GM18858 (cell line): ENCODE measurements around the gene AIMP1.
"Not testable (repeated sequence)": the region's sequence is repeated elsewhere in the genome, so short reads cannot be mapped to it uniquely, and the experiment has no call there.

ENCODE experiments used
- ATAC-seq: cut with Tn5 transposase; IDR thresholded peaks from one replicate; pipeline ENCODE4 v1.9.1; 2021; ENCODE audit not compliant: unreplicated experiment

The AIMP1 gene

DNA sequence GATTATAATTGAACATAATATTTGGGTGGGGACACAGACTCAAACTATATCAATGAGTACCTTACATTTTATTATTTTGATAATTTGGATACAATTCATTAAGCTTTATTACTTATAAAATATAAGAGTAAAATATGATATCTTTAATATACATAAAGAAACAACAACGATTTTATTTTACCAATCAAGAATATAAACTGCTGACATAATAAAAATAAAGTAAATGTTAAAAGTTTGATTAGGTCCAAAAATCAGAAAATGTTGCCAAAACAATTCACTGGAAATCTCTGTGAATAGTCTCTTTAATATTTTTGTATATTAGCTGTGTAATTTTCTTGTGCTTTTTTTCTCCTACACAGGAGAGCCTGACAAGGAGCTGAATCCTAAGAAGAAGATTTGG lies 30.8 kb downstream of the AIMP1 start:
- no peak for ATAC-seq

DNA sequence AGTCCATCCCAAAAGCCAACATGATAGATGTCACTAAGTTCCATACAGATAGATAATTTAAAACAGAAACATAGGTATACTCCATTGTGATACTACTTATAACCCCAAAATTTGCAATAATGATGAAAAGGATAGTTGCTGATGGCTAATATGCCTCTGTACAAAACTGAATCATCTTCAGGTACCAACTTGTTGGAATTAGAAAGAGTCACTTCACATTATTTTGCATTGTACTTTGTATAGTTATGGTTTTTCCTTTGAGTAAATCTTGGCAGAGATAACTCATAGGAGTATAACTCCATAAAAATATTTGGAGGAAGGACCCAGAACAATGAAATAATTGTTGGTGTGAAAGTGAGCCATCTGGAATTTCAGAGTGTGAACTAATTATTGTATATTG lies 34.7 kb downstream of the AIMP1 start:
- ATAC-seq = no peak

DNA sequence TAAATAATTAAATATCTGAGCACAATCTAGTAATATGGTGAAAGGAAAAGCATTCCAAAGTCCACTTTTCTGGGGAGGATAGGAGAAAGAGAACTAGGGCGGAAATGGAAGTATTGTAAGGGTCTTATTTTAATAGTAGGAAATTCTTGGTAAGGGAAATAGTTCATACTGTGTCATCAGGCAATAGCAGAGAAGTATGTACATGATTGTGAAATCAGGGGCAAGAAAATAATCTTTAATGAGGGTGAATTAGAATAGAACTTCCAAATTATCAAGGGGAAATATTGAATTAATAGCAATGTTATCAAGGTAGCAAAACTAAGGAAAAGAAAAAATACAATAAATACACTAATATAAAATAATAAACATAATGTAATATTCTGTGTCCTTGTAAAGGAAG lies 37.4 kb downstream of the AIMP1 start:
- ATAC-seq = no peak

DNA sequence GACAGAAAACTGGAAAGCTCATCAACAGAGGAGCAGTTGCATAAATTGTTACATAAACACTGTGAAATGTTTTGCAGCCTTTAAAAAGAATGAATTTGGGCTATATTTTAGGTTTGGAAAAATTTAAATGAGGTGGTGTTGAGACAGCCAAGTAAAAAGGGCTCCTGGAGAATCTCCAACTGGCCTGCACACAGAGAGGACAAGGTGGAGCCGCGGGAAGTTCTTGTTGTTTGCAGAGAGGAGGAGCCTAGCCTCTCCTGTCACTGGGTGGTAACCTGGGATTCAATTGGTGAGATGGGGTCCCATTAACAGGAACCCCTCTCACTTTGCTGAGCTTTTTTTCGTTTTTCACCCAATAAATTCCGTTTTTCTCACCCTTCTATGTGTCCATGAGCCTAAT lies 38.8 kb downstream of the AIMP1 start:
- ATAC-seq = no peak

DNA sequence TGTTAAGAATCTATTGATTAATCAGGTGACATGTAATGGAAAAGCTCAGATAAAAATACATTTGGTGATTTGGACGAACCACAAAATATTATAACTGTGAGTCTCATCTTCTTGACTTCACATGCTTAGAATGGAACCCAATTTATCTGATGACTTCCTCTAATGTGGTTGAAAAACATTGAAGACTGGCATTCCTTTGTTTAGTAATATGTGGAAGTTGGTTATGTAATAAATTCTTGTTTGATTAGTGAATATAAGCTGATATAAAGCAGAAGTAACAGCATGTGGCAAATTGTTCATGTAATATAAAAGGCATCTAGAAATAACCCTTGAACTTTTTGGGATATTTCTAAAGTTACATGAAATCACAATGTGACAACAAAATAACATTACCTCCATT lies 42.5 kb downstream of the AIMP1 start:
- ATAC-seq = no peak

DNA sequence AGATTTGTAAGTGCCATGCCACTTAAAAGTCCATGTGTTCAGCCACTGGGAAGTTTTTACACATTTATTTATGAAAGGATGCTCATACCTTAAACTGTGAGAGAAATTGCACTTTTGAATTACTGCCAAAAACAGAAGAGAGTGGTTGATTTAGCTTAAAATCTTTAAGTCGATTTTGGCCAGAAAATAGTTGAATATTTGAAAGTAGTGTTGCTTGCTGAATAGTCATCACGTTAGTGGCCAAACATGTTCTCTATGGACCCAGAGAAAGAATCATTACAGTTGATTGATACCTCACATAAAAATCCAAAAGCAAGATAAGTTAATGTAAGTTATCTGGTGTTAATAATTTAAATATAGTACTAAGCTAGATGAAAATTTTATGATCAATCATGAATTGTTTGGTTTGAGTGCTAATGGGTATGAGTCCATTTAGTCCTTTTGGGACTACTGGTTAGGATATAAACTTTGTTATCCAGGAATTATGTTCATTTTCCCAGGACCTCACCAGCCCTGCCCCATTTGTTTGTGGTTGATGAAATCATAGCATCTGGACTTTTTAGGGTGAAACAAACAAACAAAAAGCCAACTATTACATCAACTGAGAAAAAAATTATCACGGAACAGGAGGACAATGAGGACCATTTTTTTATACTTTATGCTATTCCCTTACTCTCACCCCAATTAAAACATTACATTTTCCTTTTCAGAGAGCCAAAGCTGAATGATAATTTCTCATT lies 45.9 kb downstream of the AIMP1 start:
- no peak for ATAC-seq

DNA sequence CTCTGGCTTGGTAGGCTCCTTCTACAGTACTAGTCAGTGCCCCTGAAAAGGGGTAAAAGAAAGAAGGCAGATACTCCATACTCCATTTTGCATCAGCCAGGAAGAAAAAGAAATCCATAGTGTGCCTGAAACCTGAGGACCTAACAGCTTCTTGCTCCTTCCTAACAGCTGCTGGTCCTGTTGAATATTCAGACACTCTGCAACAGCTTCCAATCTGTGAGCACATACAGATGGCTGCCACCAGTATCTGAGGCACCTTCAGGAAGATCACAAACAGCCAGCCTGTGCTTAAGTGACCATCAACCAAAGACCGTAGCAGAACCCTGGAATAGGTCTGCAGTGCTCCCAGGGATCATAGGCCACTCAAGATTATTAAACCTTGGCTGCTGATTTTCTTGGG lies 47.9 kb downstream of the AIMP1 start:
- ATAC-seq = no peak

DNA sequence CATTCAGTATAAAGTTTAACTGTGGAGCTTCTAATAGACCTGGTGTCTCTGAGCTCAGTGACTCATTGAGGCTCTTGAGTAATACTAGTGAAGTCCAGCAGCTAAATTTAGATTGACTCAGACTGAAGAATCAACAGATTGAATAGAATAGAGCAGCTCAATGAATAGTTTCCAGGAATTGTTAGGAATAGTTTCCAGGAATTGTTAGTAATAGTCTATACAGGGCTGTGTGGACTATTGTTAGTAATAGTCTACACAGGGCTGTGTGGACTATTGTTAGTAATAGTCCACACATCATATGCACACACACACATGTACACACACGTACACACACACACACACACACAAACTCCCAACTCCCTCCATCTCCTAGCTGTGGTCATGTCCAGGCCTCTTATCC lies 49.3 kb downstream of the AIMP1 start:
- no peak for ATAC-seq

DNA sequence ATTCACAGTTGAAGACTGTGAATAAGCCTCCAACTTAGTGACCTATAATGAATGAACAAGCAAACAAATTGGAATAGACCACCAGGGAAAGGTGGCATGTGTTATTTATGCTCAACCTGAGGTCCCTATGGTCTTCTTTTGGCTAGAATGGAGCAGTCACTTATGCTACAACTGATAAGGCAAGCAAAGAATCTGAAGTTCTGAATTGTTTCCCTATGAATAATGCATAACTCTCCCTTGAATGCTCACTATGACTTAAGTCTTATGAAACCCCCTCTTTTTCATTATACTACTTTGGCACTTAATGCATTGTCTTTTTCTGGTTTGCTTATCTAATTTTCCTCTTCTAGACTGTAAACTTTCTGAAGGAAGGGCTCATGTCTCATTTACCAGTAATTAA lies 49.7 kb downstream of the AIMP1 start:
- ATAC-seq = no peak

DNA sequence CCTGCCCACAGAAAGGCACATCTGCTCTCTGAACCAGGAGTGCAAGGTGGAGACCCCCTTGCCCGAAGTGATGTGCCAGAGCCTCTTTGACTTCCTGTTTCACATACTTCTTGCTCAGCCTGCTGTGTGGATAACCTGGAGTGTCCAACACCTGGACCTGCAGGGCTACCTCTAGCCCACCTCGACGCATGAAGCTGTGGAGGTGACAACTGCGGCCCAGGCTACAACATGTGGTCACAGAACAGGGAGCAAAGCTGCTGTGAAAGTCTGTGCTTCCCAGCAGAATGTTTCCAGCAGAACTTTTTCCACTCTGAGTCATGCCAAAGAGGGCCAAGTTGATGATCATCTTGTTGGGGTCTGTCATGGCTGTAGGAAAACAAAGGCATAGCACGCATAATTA lies 50.7 kb downstream of the AIMP1 start:
- no peak for ATAC-seq

DNA sequence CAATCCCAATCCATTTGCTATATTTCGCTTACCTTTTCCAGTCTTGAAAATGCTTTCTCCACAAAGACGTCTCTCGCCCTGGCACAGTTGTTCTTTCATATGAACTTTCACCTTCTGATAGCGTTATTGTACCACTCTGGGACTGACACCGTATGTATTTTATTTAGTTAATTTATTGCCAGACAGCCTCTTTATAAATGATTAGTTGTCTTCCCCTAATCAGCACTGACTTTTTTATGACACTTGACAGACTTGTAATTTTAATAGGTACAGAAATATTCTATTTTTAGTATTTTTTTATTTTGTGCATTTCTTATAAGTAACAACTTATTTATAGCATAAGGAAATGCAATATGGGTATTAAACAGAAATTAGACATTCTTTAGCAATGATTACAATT lies 52.3 kb downstream of the AIMP1 start, which contains the start of gene GIMD1:
Gene GIMD1, minus strand, starts transcription at position 101 of the 400 bp plus-strand sequence. CDS start 1,343 bp downstream, outside the sequence.
- ATAC-seq = no peak

DNA sequence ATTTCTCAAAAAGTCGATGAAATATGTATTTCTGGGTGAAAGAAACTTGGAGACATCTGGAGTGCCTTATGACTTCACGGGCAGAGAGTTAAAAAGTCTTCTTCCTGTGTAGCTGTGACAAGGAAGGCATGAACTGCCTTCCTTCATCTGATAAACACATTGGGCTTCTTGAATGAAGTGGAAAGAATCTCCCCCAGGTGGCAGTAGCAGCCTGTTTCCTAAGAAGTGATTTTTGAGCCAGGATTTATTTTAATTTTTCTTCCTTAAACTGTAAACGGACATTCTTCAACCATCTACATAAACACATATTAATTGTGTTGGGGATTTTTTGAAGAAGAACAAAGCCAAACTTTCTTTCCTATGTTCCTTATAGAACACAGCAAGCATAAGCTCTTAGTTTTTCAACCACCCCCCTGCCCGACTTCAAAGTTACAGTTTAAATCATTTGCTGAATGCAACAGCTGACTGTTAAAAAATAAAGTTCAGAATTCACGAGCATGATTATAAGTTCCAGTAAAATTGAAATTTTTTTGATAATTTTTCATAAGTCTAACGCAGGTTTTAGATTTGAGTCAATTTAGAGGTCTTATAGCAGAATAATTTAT lies 53.2 kb downstream of the AIMP1 start:
- peak; percentile 66 for ATAC-seq

DNA sequence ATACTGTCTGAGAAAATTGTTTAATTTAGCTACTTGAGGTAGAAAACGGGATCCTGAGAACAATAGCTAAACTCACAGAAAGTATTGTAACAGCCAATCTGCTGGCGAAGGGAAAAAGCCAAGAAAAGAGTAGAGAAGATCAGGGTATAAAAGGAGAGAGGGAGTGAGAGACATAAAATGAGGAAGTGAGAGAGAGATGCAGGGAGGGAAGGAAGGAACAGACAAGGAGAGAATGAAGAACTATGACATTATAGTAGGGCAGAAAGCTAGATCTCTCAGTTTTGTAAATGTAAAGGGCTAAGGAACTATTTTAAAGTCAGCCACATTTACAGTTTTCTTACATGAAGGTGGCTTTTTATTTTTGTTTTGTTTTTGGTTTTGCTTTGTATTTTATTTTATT lies 53.9 kb downstream of the AIMP1 start:
- ATAC-seq = no peak

DNA sequence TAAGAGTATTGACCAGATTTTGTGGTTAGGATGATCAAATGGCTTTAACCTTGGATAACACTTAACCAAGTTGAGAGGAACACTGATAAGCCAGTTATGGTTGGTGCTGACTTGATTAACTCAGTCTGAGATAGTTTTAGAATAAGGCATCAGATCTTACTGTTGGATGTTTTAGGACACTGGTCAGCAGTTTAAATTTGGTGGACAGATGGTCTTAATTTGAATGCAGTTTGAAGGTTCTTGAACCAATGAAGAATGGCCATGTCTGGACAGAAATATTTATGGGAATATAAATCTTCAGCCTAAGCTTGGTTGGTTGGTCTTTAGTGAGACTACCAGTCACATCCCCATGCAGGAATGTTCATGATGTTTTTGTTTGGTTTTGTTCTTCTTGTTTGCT lies 54.8 kb downstream of the AIMP1 start:
- no peak for ATAC-seq

DNA sequence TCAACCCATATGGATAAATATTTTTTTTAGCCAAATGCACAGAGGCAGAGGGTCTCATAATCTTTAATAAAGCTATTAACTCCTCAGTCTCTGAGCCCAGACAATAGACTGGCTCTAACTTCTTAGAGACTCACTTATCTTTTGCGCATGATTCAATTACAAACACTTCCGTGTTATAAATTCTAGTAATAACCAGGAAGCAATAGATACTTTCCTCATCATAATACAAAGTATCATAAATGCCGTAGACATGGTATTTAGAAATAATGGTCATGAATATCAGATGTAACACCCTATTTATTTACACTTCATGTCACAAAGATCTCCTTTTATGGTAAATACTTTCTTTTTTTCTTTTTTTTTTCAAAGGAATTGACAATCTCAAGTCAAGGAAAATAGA lies 56.7 kb downstream of the AIMP1 start:
- ATAC-seq = no peak

DNA sequence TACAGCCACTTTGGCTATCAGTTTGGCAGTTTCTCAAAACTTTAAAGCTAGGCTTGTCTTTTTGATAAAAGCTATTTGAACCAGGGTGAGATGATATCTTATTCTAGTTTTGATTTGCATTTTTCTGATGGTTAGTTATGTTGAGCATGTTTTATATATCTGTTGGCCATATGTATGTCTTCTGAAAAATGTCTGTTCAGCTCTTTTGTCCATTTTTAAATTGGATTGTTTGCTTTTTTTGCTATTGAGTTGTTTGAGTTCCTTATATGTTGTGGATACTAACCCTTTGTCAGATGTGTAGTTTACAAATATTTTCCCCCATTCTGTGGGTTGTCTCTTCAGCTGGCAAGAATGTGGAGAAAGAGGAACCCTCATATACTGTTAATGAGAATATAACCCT lies 63.8 kb downstream of the AIMP1 start:
- no peak for ATAC-seq

DNA sequence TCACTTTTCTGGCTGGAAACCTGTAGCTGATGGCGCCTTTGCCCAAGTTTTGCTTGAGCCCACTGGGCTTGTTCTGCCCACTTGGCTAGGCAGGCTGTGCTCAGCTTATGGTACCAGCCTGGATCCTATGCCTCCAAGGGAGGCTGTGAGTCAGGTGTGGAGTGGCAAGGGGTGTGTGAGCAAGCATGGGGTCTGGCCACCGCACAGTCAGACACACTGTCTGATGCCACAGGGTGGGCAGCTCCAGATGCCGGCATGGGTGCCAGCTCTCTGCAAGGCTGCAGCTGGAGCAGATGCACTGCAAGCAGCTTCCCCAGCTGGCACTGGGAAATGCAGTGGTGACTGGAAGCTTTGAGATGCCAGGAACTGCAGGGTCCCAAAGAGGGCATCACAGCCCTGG lies 68.5 kb downstream of the AIMP1 start:
- ATAC-seq = no peak

DNA sequence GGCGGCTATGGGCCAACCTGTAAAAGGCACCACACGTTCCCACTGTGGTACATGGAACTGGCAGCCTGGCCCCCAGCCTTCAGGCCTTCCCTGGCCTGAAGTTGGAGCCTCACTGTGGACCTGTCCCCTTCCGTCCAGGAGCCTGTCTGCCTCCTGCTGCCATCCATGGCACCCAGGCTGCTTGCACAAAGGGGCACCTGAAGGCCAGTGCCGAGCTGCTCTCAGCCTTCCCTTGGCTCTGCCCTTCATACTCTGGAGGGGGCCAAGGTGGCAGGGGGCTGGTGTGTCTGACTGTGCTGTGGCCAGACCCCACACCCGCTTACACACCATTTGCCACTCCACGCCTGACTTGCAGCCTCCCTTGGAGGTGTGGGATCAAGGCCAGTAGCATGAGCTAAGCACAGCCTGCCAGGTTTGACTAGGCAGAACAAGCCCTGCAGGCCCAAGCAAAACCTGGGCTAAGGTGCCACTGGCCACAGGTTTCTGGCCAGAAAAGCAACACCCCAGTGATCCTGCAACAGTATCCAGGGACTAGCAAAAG lies 69.6 kb downstream of the AIMP1 start:
- no peak for ATAC-seq

DNA sequence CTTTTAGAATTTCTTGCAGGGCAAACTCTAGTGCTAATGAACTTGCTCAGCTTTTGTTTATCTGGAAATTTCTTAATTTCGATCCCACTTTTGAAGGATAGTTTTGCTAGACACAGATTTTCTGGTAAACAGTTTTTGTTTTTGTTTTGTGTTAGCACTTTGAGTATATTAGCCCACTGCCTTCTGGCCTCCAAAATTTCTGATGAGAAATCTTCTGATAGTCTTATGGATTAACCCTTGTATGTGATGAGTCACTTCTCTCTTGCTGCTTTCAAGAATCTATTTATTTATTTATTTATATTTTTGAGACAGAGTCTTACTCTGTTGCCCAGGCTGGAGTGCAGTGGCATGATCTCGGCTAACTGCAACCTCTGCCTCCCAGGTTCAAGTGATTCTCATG lies 79.2 kb downstream of the AIMP1 start:
- no peak for ATAC-seq

DNA sequence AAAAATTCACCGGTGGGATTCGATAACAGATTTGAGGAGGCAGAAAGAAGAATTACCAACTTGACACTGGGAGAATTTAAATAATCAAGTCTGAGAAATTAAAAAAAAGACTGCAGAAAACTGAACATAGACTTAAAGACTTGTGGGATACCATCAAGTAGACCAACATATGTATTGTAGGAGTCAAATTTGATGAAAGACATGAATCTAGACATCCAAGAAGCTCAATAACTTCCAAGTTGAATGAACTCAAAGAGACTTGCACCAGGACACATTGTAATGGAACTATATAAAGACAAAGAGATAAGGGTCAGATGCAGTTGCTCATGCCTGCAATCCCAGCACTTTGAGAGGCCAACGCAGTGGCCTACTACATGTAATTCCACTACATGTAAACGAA lies 82.5 kb downstream of the AIMP1 start:
- ATAC-seq = not testable (repeated sequence)
